ENCODE data around the gene IQSEC1.

- TF ChIP-seq REST (IDR thresholded peaks at IDR 0.05) (no peak), CBX8 (IDR thresholded peaks at IDR 0.05) (no peak), CTCF (IDR thresholded peaks at IDR 0.05) (no peak), NPAS2 (CRISPR knock-in tag; IDR thresholded peaks at IDR 0.05; ENCODE audit: borderline replicate concordance) (no peak), RFX5 (IDR thresholded peaks at IDR 0.05) (no peak), POLR2A (IDR thresholded peaks at IDR 0.05; ENCODE audit: low read length) (no peak), RCOR1 (IDR thresholded peaks at IDR 0.05; ENCODE audit: low read depth, low read length) (no peak), HOXB5 (CRISPR knock-in tag; IDR thresholded peaks at IDR 0.05) (no peak), JUNB (IDR thresholded peaks at IDR 0.05) (no peak), PBX3 (IDR thresholded peaks at IDR 0.05) (no peak)
Measured at GRCh38 chr3:13052191-13052820, 20.9 kb downstream of the IQSEC1 start.

Measured in A549 (cell line).